ENCODE measurements around the gene GIT2.

DNA sequence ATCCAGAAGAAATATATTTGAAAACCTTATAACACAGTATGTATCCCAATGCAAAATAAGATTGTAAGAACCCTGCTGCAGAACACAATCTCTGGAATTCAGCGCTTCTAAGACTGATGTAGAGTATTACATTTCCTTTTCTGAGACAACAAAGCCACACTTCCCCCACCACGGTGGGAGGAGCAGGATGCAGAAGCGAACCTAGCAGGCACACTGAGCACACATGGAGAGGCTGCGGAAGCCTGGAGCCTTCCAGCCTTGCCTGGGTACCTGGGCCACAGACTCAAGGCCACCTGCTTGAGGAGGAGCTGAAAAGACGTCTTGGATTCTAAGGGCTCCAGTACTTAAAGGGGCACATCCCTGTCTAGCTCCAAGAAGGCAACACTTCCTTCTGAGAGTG lies 49.7 kb downstream of the GIT2 start:
- TF ChIP-seq, protein P1, sequence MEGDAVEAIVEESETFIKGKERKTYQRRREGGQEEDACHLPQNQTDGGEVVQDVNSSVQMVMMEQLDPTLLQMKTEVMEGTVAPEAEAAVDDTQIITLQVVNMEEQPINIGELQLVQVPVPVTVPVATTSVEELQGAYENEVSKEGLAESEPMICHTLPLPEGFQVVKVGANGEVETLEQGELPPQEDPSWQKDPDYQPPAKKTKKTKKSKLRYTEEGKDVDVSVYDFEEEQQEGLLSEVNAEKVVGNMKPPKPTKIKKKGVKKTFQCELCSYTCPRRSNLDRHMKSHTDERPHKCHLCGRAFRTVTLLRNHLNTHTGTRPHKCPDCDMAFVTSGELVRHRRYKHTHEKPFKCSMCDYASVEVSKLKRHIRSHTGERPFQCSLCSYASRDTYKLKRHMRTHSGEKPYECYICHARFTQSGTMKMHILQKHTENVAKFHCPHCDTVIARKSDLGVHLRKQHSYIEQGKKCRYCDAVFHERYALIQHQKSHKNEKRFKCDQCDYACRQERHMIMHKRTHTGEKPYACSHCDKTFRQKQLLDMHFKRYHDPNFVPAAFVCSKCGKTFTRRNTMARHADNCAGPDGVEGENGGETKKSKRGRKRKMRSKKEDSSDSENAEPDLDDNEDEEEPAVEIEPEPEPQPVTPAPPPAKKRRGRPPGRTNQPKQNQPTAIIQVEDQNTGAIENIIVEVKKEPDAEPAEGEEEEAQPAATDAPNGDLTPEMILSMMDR (IDR thresholded peaks at IDR 0.05; ENCODE audit: low read depth, low read length, poor library complexity, severe bottlenecking) = no peak
- no peak for TF ChIP-seq EZH2phosphoT487 (IDR thresholded peaks at IDR 0.05; ENCODE audit: borderline replicate concordance, low read length)
